Measurements from ENCODE around the gene INPP4A.

INPP4A gene

GRCh38 chr2:98501223-98501622 is 56.6 kb downstream of the INPP4A start:
- DNase-seq, result no peak

GRCh38 chr2:98501876-98502275 is 57.2 kb downstream of the INPP4A start:
- DNase-seq, result no peak

GRCh38 chr2:98502556-98503335 is 58.1 kb downstream of the INPP4A start:
- no peak for DNase-seq

GRCh38 chr2:98503481-98504105 is 58.9 kb downstream of the INPP4A start:
- no peak for DNase-seq

- DNase-seq, result no peak
These were observed 59.9 kb downstream of the INPP4A start for GRCh38 chr2:98504381-98505109.

- no peak for DNase-seq
These were observed 60.7 kb downstream of the INPP4A start for GRCh38 chr2:98505311-98505808.

GRCh38 chr2:98505971-98506664 is 61.5 kb downstream of the INPP4A start:
- no peak for DNase-seq

GRCh38 chr2:98506881-98507280 is 62.2 kb downstream of the INPP4A start:
- DNase-seq, result no peak

- DNase-seq, result no peak
These were observed 62.8 kb downstream of the INPP4A start for GRCh38 chr2:98507461-98507860.

GRCh38 chr2:98507891-98508708 is 63.4 kb downstream of the INPP4A start:
- DNase-seq, result no peak

- no peak for DNase-seq
These were observed 64.0 kb downstream of the INPP4A start for GRCh38 chr2:98508709-98509066.

GRCh38 chr2:98509542-98510321 is 65.1 kb downstream of the INPP4A start:
- DNase-seq, result no peak

GRCh38 chr2:98510322-98510662 is 65.6 kb downstream of the INPP4A start:
- DNase-seq, result no peak

- no peak for DNase-seq
These were observed 67.3 kb downstream of the INPP4A start for GRCh38 chr2:98511981-98512380.

- DNase-seq, result no peak
These were observed 68.0 kb downstream of the INPP4A start for GRCh38 chr2:98512699-98513098.

GRCh38 chr2:98514096-98514639 is 69.5 kb downstream of the INPP4A start:
- DNase-seq, result no peak

- DNase-seq, result no peak
These were observed 70.2 kb downstream of the INPP4A start for GRCh38 chr2:98514879-98515249.

- no peak for DNase-seq
These were observed 70.8 kb downstream of the INPP4A start for GRCh38 chr2:98515250-98515991.

GRCh38 chr2:98516571-98516970 is 71.9 kb downstream of the INPP4A start:
- no peak for DNase-seq

- no peak for DNase-seq
These were observed 73.0 kb downstream of the INPP4A start for GRCh38 chr2:98517636-98518035.

- DNase-seq, result no peak
These were observed 73.4 kb downstream of the INPP4A start for GRCh38 chr2:98518101-98518500.

Measured in NCI-H446 treated with DMSO at 0.1 percent for 48 hours (cell line).